GM23248 (cell line): Measurements from ENCODE around the gene FALEC. TPM values are rescaled to one million over a fixed set of nuclear protein-coding genes. Genes with fewer than 3 reads are reported as not detected.
A peak's percentile ranks its signal among the peaks of the same experiment; 100 is the strongest.

Experiments used
- DNase-seq: peaks from one replicate; pipeline ENCODE4 v3.0.0-alpha.2; 2015
- H2AFZ ChIP-seq: fragments of 200-600 bp; sonication (generic); 2 replicates; pipeline ENCODE4 v1.6.1; 2016; ENCODE audit warnings: antibody characterized with exemption
- H3F3A ChIP-seq: fragments of 200-600 bp; sonication (generic); 2 replicates; pipeline ENCODE4 v1.6.1; 2016; ENCODE audit warnings: mild to moderate bottlenecking, antibody characterized with exemption, mixed run types; ENCODE audit not compliant: insufficient read depth
- H3K27ac ChIP-seq: fragments of 200-600 bp; sonication (generic); 2 replicates; pipeline ENCODE4 v1.5.1; 2016; ENCODE audit warnings: mild to moderate bottlenecking
- H3K27me3 ChIP-seq: fragments of 200-600 bp; sonication (generic); replicated peaks from 2 replicates; pipeline ENCODE4 v1.6.1; 2016; ENCODE audit warnings: mild to moderate bottlenecking; ENCODE audit not compliant: insufficient read depth
- H3K36me3 ChIP-seq: fragments of 200-600 bp; sonication (generic); 2 replicates; pipeline ENCODE4 v1.6.1; 2016; ENCODE audit warnings: low read depth, mild to moderate bottlenecking
- H3K4me1 ChIP-seq: fragments of 200-600 bp; sonication (generic); 2 replicates; pipeline ENCODE4 v1.6.1; 2016; ENCODE audit warnings: mild to moderate bottlenecking; ENCODE audit not compliant: insufficient read depth
- H3K4me2 ChIP-seq: fragments of 200-600 bp; sonication (generic); one replicate; pipeline ENCODE4 v1.6.1; 2016; ENCODE audit warnings: mild to moderate bottlenecking; ENCODE audit not compliant: unreplicated experiment
- H3K4me3 ChIP-seq: fragments of 200-600 bp; sonication (generic); 2 replicates; pipeline ENCODE4 v1.5.1; 2016; ENCODE audit warnings: mild to moderate bottlenecking
- H3K79me2 ChIP-seq: fragments of 200-600 bp; sonication (generic); 2 replicates; pipeline ENCODE4 v1.6.1; 2016; ENCODE audit warnings: mild to moderate bottlenecking; ENCODE audit not compliant: insufficient read depth
- H3K9ac ChIP-seq: fragments of 200-600 bp; sonication (generic); 2 replicates; pipeline ENCODE4 v1.6.1; 2016; ENCODE audit warnings: mild to moderate bottlenecking
- H3K9me2 ChIP-seq: fragments of 200-600 bp; sonication (generic); 2 replicates; pipeline ENCODE4 v1.6.1; 2016; ENCODE audit warnings: mixed run types, mild to moderate bottlenecking, moderate library complexity; ENCODE audit not compliant: insufficient read depth
- H3K9me3 ChIP-seq: fragments of 200-600 bp; sonication (generic); one replicate; pipeline ENCODE4 v1.6.1; 2017; ENCODE audit warnings: low read depth
- H4K20me1 ChIP-seq: fragments of 200-600 bp; sonication (generic); 2 replicates; pipeline ENCODE4 v1.6.0; 2016; ENCODE audit not compliant: insufficient read depth
- EZH2 ChIP-seq: fragments of 200-600 bp; sonication (generic); IDR thresholded peaks from 2 replicates; pipeline ENCODE4 v1.6.1; 2018; ENCODE audit warnings: antibody characterized with exemption, mild to moderate bottlenecking; ENCODE audit not compliant: insufficient read depth, poor library complexity, severe bottlenecking
- EZH2phosphoT487 ChIP-seq: fragments of 200-600 bp; sonication (generic); IDR thresholded peaks from 2 replicates; pipeline ENCODE4 v1.6.1; 2018; ENCODE audit warnings: antibody characterized with exemption, moderate library complexity, mild to moderate bottlenecking, low read depth; ENCODE audit not compliant: insufficient read depth
- WGBS, 2 experiments: methylation state at CpG; one replicate each; pipeline ENCODE4 v1.1.6; 2015 to 2017; ENCODE audit warnings: low lambda C conversion rate in 2 of 2, low coverage in 1 of 2; ENCODE audit errors: missing lambda C conversion rate in 2 of 2; 5-methylcytosine and 5-hydroxymethylcytosine counted together
- in situ Hi-C: fragments of 300-500 bp; cut with MboI; formaldehyde crosslinking; loops from 2 replicates; pipeline ENCODE4 v1.15.0; 2020
- polyA plus RNA-seq: library from polyadenylated mRNA; unstranded; fragments of >200 nt; fragmentation: Nextera tagmentation; extraction: Ambion mirVana; gene quantifications from 2 replicates; pipeline ENCODE4 v1.2.1, GENCODE V29; 2016
- total RNA-seq: library from RNA; depleted of rRNA; stranded (reverse); fragments of >200 nt; shearing (Covaris generic); gene quantifications from 2 replicates; pipeline ENCODE4 v1.2.3, GENCODE V29; 2014; rRNA removed

Gene FALEC
- total RNA-seq (not detected in 2 replicates), polyA plus RNA-seq (0.49 and 0.71 TPM in 2 replicates)

DNA sequence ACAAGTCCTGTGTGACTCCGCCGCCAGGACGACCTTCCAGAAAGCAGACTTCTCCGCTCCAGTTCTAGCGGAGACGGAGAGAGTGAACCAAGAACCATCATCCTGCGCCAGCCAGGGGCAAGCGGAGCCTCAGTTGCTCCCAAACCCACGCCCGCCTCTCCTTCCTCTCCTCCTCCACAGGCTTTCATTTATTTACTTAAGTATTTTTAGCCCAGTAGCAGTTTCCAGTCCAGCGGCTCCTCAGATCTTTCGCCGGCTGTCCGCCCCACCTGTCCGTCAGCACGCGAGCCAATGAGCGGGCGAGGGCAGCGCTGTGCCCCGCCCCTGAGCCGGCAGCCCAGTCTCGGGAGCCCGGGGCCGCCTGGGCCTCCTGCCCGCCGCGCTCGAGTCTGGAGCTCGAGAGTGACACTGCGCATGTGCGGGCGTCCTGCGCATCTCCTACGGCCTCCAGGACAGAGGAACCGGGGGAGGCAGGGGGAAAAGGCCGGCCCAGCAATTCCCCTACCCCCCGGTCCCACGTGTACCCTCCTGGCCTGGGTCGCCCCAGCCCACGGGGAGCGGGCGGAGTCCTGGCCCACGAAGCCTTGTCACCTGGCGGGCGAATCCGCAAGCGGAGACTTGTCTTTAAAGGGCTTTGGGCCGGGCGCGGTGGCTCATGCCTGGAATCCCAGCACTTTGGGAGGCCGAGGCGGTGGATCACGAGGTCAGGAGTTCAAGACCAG lies at the start of gene FALEC:
Gene FALEC (plus strand): TSS at position 425 of the 722 bp plus-strand sequence.
- peak within 1 kb of the TSS; percentile 70 for H3K9ac ChIP-seq
- peak within 1 kb of the TSS; percentile 75 for H3K4me2 ChIP-seq
- peak within 1 kb of the TSS; percentile 30 for H3K27ac ChIP-seq
- no peaks in the 10 kb centered on the region for H4K20me1 ChIP-seq
- 1 to 2% methylated on average over 50 to 54 of the region's 54 CpGs for WGBS, 2 experiments
- no peaks in the 10 kb centered on the region for H3K27me3 ChIP-seq
- H3K9me3 ChIP-seq = no peaks in the 10 kb centered on the region
- H3F3A ChIP-seq = no peaks in the 10 kb centered on the region; the same call in 1 of the 2 replicates
- H2AFZ ChIP-seq = peak within 1 kb of the TSS; percentile 75
- in situ Hi-C loops = no loop called here
- TF ChIP-seq EZH2phosphoT487 = no peak
- TF ChIP-seq EZH2 = no peak
- H3K4me1 ChIP-seq = peaks cover 16% of the 10 kb centered on the region; the same call in 1 of the 2 replicates
- DNase-seq = peak; percentile 99
- no peaks in the 10 kb centered on the region for H3K36me3 ChIP-seq
- H3K4me3 ChIP-seq = peak within 1 kb of the TSS; percentile 71
- peaks cover 8% of the 10 kb centered on the region; the same call in 1 of the 2 replicates for H3K79me2 ChIP-seq
- no peaks in the 10 kb centered on the region for H3K9me2 ChIP-seq

DNA sequence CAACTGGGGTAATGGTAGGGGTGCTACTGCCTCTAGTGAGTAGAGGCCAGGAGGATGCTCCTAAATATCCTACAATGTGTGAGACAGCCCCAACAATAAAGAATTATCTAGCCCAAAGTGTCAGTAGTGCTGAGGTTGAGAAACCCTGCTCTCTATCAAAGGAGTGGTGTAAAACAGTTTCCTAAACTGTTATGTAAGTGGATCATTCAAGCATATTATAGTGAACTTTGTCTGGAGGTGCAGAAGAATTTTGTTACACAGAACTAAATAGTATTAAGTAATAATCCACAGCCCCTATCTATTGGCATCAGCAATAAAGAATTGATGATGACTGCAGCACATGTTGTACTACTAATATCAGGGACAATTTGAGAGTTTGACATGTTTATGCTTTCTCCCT lies 48.6 kb upstream of the FALEC start:
- no peak overlapping the region for H3K9ac ChIP-seq
- no peaks in the 10 kb centered on the region for H3K27me3 ChIP-seq
- DNase-seq = no peak
- no peaks in the 10 kb centered on the region for H3K4me1 ChIP-seq
- no peaks in the 10 kb centered on the region for H3F3A ChIP-seq
- H3K9me2 ChIP-seq = no peaks in the 10 kb centered on the region
- H3K4me3 ChIP-seq = no peak overlapping the region
- in situ Hi-C loops = no loop called here
- TF ChIP-seq EZH2 (no peak), EZH2phosphoT487 (no peak)
- no peaks in the 10 kb centered on the region for H4K20me1 ChIP-seq
- no peak overlapping the region for H3K4me2 ChIP-seq
- H3K9me3 ChIP-seq = no peaks in the 10 kb centered on the region
- H3K36me3 ChIP-seq = peaks cover 37% of the 10 kb centered on the region
- no peaks in the 10 kb centered on the region; the same call in 1 of the 2 replicates for H3K79me2 ChIP-seq
- no peak overlapping the region for H2AFZ ChIP-seq
- H3K27ac ChIP-seq = no peak overlapping the region

- no peak for DNase-seq
- H3K79me2 ChIP-seq = no peaks in the 10 kb centered on the region; the same call in 1 of the 2 replicates
- WGBS, 2 experiments = 48 to 59% methylated on average over 1 of the region's 1 CpG
- no peak overlapping the region for H2AFZ ChIP-seq
- H3K4me1 ChIP-seq = no peaks in the 10 kb centered on the region
- no peaks in the 10 kb centered on the region for H3K9me2 ChIP-seq
- H3K36me3 ChIP-seq = peaks cover 43% of the 10 kb centered on the region
- H3F3A ChIP-seq = no peaks in the 10 kb centered on the region
- in situ Hi-C loops = no loop called here
- H3K4me3 ChIP-seq = no peak overlapping the region
- no peaks in the 10 kb centered on the region for H3K9me3 ChIP-seq
- TF ChIP-seq EZH2phosphoT487 (no peak), EZH2 (no peak)
- no peak overlapping the region for H3K9ac ChIP-seq
- no peaks in the 10 kb centered on the region for H4K20me1 ChIP-seq
- H3K27ac ChIP-seq = no peak overlapping the region
- H3K27me3 ChIP-seq = no peaks in the 10 kb centered on the region
- H3K4me2 ChIP-seq = no peak overlapping the region
These were observed 46.3 kb upstream of the FALEC start for GRCh38 chr1:150469291-150469690.

- no peak overlapping the region for H3K4me3 ChIP-seq
- no peaks in the 10 kb centered on the region for H4K20me1 ChIP-seq
- H3K9me3 ChIP-seq = no peaks in the 10 kb centered on the region
- H3K9me2 ChIP-seq = no peaks in the 10 kb centered on the region
- H3K9ac ChIP-seq = no peak overlapping the region
- no peaks in the 10 kb centered on the region for H3K27me3 ChIP-seq
- H3K4me1 ChIP-seq = no peaks in the 10 kb centered on the region
- H3K36me3 ChIP-seq = peaks cover 29% of the 10 kb centered on the region
- TF ChIP-seq EZH2phosphoT487 (no peak), EZH2 (no peak)
- H3F3A ChIP-seq = 0 out of 2 replicates have a peak, but pooled peaks cover 6% of the 10 kb centered on the region
- no peak overlapping the region for H3K4me2 ChIP-seq
- no peak for DNase-seq
- no peak overlapping the region for H3K27ac ChIP-seq
- WGBS, 2 experiments = 98% methylated on average over 8 to 10 of the region's 10 CpGs
- no peak overlapping the region for H2AFZ ChIP-seq
- no peaks in the 10 kb centered on the region for H3K79me2 ChIP-seq
- in situ Hi-C loops = no loop called here
These were observed 42.9 kb upstream of the FALEC start for GRCh38 chr1:150472601-150473200.
